ENCODE data around the gene LARGE1. TPM values are rescaled to one million over a fixed set of nuclear protein-coding genes. Genes with fewer than 3 reads are reported as not detected.
"Not testable (repeated sequence)": the region's sequence is repeated elsewhere in the genome, so short reads cannot be mapped to it uniquely, and the experiment has no call there.

Gene LARGE1
- total and polyA plus RNA-seq, 10 donors = 1.9 to 35.8 (median 22.8) TPM

- H3K4me1 ChIP-seq = no peaks in the 10 kb centered on the region
- no peak overlapping the region for H3K27ac ChIP-seq
- H3K4me3 ChIP-seq = no peak overlapping the region
- 88 to 97% (median 92%) methylated on average over 1 of the region's 1 CpG for WGBS, 5 donors
- no peak for DNase-seq
- peaks cover 0 to 17% (median 9%) of the 10 kb centered on the region in 8 donors for H3K9me3 ChIP-seq
- no peaks in the 10 kb centered on the region for H3K27me3 ChIP-seq (replicated peaks in 1 of 7)
- H3K36me3 ChIP-seq = no peaks in the 10 kb centered on the region
- TF ChIP-seq POLR2AphosphoS5 (IDR thresholded peaks at IDR 0.05) = no peak
- TF ChIP-seq POLR2A (IDR thresholded peaks at IDR 0.05) = no peak
- no peak for TF ChIP-seq CTCF (IDR thresholded peaks at IDR 0.05 in 8 of 11, conservative IDR thresholded peaks at IDR 0.05 in 3 of 11)
- intact Hi-C loops (cut with DNase I; ENCODE audit: low total_unique reads) = no loop called here
Measured at GRCh38 chr22:33372875-33373274, 547.4 kb downstream of the LARGE1 start.

- 84 to 92% (median 87%) methylated on average over 5 of the region's 5 CpGs; no CpG with 5 or more reads in 1 of the 5 donors for WGBS, 5 donors
- DNase-seq; H3K36me3 ChIP-seq; H3K27me3 ChIP-seq (replicated peaks in 1 of 7); H3K4me3 ChIP-seq; intact Hi-C loops (cut with DNase I; ENCODE audit: low total_unique reads); H3K4me1 ChIP-seq; H3K9me3 ChIP-seq; H3K27ac ChIP-seq: not testable (repeated sequence)
Measured at GRCh38 chr22:33363256-33363655, 557.0 kb downstream of the LARGE1 start.

GRCh38 chr22:33362702-33363101 is 557.6 kb downstream of the LARGE1 start:
- no peak for DNase-seq
- no peaks in the 10 kb centered on the region for H3K4me1 ChIP-seq
- H3K36me3 ChIP-seq = peaks cover 0 to 5% (median 0%) of the 10 kb centered on the region in 6 donors
- intact Hi-C loops (cut with DNase I; ENCODE audit: low total_unique reads) = no loop called here
- no peak overlapping the region for H3K27ac ChIP-seq
- no peaks in the 10 kb centered on the region for H3K27me3 ChIP-seq (replicated peaks in 1 of 7)
- TF ChIP-seq POLR2A (IDR thresholded peaks at IDR 0.05) (no peak), CTCF (IDR thresholded peaks at IDR 0.05 in 8 of 11, conservative IDR thresholded peaks at IDR 0.05 in 3 of 11) (no peak), POLR2AphosphoS5 (IDR thresholded peaks at IDR 0.05) (no peak)
- WGBS, 5 donors = 76 to 86% (median 79%) methylated on average over 5 of the region's 5 CpGs; no CpG with 5 or more reads in 1 of the 5 donors
- no peaks in the 10 kb centered on the region for H3K9me3 ChIP-seq
- no peak overlapping the region for H3K4me3 ChIP-seq

- no peak overlapping the region for H3K4me3 ChIP-seq
- no peak overlapping the region for H3K27ac ChIP-seq
- DNase-seq = no peak
- intact Hi-C loops (cut with DNase I; ENCODE audit: low total_unique reads) = no loop called here
- peaks cover 0 to 5% (median 0%) of the 10 kb centered on the region in 6 donors for H3K36me3 ChIP-seq
- no peaks in the 10 kb centered on the region for H3K27me3 ChIP-seq (replicated peaks in 1 of 7)
- no peaks in the 10 kb centered on the region for H3K9me3 ChIP-seq
- TF ChIP-seq POLR2AphosphoS5 (IDR thresholded peaks at IDR 0.05) (no peak), POLR2A (IDR thresholded peaks at IDR 0.05) (no peak), CTCF (IDR thresholded peaks at IDR 0.05 in 8 of 11, conservative IDR thresholded peaks at IDR 0.05 in 3 of 11) (no peak)
- H3K4me1 ChIP-seq = no peaks in the 10 kb centered on the region
Measured at GRCh38 chr22:33361581-33361980, 558.7 kb downstream of the LARGE1 start.

GRCh38 chr22:33357981-33358399 is 562.3 kb downstream of the LARGE1 start:
- no peak for DNase-seq
- Histone ChIP-seq H3K27ac (no peak overlapping the region), H3K36me3 (no peaks in the 10 kb centered on the region), H3K4me1 (no peaks in the 10 kb centered on the region), H3K27me3 (replicated peaks in 1 of 7) (no peaks in the 10 kb centered on the region), H3K9me3 (no peaks in the 10 kb centered on the region), H3K4me3 (no peak overlapping the region)
- intact Hi-C loops (cut with DNase I; ENCODE audit: low total_unique reads) = no loop called here
- no peak for TF ChIP-seq POLR2A (IDR thresholded peaks at IDR 0.05)
- TF ChIP-seq POLR2AphosphoS5 (IDR thresholded peaks at IDR 0.05) = no peak
- no peak for TF ChIP-seq CTCF (IDR thresholded peaks at IDR 0.05 in 8 of 11, conservative IDR thresholded peaks at IDR 0.05 in 3 of 11)
- WGBS, 5 donors = 84 to 94% (median 85%) methylated on average over 4 of the region's 4 CpGs
